GM18868 (cell line): ENCODE measurements around the gene EDNRA.
"Not testable (repeated sequence)": the region's sequence is repeated elsewhere in the genome, so short reads cannot be mapped to it uniquely, and the experiment has no call there.

Experiments used
- ATAC-seq: cut with Tn5 transposase; IDR thresholded peaks from one replicate; pipeline ENCODE4 v1.9.1; 2021; ENCODE audit warnings: mild to moderate bottlenecking, moderate library complexity; ENCODE audit not compliant: unreplicated experiment

The EDNRA gene

GRCh38 chr4:147480891-147481576, at the start of gene EDNRA:
Gene EDNRA, plus strand, starts transcription at chr4:147481097. Its CDS starts 4,585 bp downstream, at chr4:147485682.
- no peak for ATAC-seq

GRCh38 chr4:147434370-147434769, 46.5 kb upstream of the EDNRA start:
- not testable (repeated sequence) for ATAC-seq

- no peak for ATAC-seq
Measured at GRCh38 chr4:147440442-147440841, 40.5 kb upstream of the EDNRA start.

GRCh38 chr4:147447786-147448185, 33.1 kb upstream of the EDNRA start:
- ATAC-seq: no peak

GRCh38 chr4:147453561-147454141, 27.2 kb upstream of the EDNRA start:
- no peak for ATAC-seq

- no peak for ATAC-seq
Measured at GRCh38 chr4:147456706-147457105, 24.2 kb upstream of the EDNRA start.

- no peak for ATAC-seq
Measured at GRCh38 chr4:147461161-147461560, 19.7 kb upstream of the EDNRA start.

- no peak for ATAC-seq
Measured at GRCh38 chr4:147463065-147463464, 17.8 kb upstream of the EDNRA start.

GRCh38 chr4:147465461-147465860, 15.4 kb upstream of the EDNRA start:
- no peak for ATAC-seq

GRCh38 chr4:147477439-147477838, 3.5 kb upstream of the EDNRA start:
- peak; percentile 65 for ATAC-seq

- ATAC-seq: no peak
Measured at GRCh38 chr4:147479376-147479775, 1.5 kb upstream of the EDNRA start.

- no peak for ATAC-seq
Measured at GRCh38 chr4:147479786-147480185, 1.1 kb upstream of the EDNRA start.

- no peak for ATAC-seq
Measured at GRCh38 chr4:147480502-147480890, 401 bp upstream of the EDNRA start.

GRCh38 chr4:147481577-147482109, 746 bp downstream of the EDNRA start:
- ATAC-seq: peak; percentile 41

- peak; percentile 28 for ATAC-seq
Measured at GRCh38 chr4:147482281-147482680, 1.4 kb downstream of the EDNRA start.

- no peak for ATAC-seq
Measured at GRCh38 chr4:147485167-147485566, 4.3 kb downstream of the EDNRA start.

- no peak for ATAC-seq
Measured at GRCh38 chr4:147487616-147488015, 6.7 kb downstream of the EDNRA start.

GRCh38 chr4:147488556-147488955, 7.7 kb downstream of the EDNRA start:
- no peak for ATAC-seq

- ATAC-seq: no peak
Measured at GRCh38 chr4:147491086-147491485, 10.2 kb downstream of the EDNRA start.

- no peak for ATAC-seq
Measured at GRCh38 chr4:147492306-147492705, 11.4 kb downstream of the EDNRA start.

- peak; percentile 67 for ATAC-seq
Measured at GRCh38 chr4:147492761-147493160, 11.9 kb downstream of the EDNRA start.

- ATAC-seq: no peak
Measured at GRCh38 chr4:147493307-147493706, 12.4 kb downstream of the EDNRA start.
